Mucosa of gallbladder (tissue), 1 donor: ENCODE measurements around the gene EXD3. TPM values are rescaled to one million over a fixed set of nuclear protein-coding genes. Genes with fewer than 3 reads are reported as not detected.
"Not testable (repeated sequence)": the region's sequence is repeated elsewhere in the genome, so short reads cannot be mapped to it uniquely, and the experiment has no call there.

Source experiments
- DNase-seq: peaks from one replicate; pipeline ENCODE4 v3.0.0-alpha.2; 2020; ENCODE audit warnings: low spot score
- total RNA-seq: library from RNA; stranded (reverse); gene quantifications from one replicate; pipeline ENCODE4 v1.2.1, GENCODE V29; 2021
- donor health status: DM: no; HTN: no; CAD: no.

Gene EXD3
- total RNA-seq, 1 donor from 2014 or later: 47.6 TPM

GRCh38 chr9:137379761-137380161, 43.2 kb downstream of the EXD3 start:
- no peak for DNase-seq

GRCh38 chr9:137378688-137379410, 44.1 kb downstream of the EXD3 start:
- DNase-seq: not testable (repeated sequence)

- DNase-seq: no peak
Measured at GRCh38 chr9:137376386-137376785, 46.6 kb downstream of the EXD3 start.

- no peak for DNase-seq
Measured at GRCh38 chr9:137375321-137376058, 47.5 kb downstream of the EXD3 start.

GRCh38 chr9:137374131-137374845, 48.7 kb downstream of the EXD3 start:
- no peak for DNase-seq

- no peak for DNase-seq
Measured at GRCh38 chr9:137373611-137373980, 49.4 kb downstream of the EXD3 start.

- no peak for DNase-seq
Measured at GRCh38 chr9:137372693-137373610, 50.0 kb downstream of the EXD3 start.

- DNase-seq: no peak
Measured at GRCh38 chr9:137371946-137372651, 50.9 kb downstream of the EXD3 start.

- DNase-seq: no peak
Measured at GRCh38 chr9:137371521-137371941, 51.4 kb downstream of the EXD3 start.

GRCh38 chr9:137370865-137371520, 52.0 kb downstream of the EXD3 start:
- DNase-seq: no peak

- no peak for DNase-seq
Measured at GRCh38 chr9:137369911-137370764, 52.8 kb downstream of the EXD3 start.

GRCh38 chr9:137369061-137369787, 53.7 kb downstream of the EXD3 start:
- DNase-seq: no peak

GRCh38 chr9:137368431-137369035, 54.4 kb downstream of the EXD3 start:
- DNase-seq: no peak

- no peak for DNase-seq
Measured at GRCh38 chr9:137367506-137368430, 55.2 kb downstream of the EXD3 start.

GRCh38 chr9:137366891-137367381, 56.0 kb downstream of the EXD3 start:
- DNase-seq: no peak

GRCh38 chr9:137366445-137366810, 56.5 kb downstream of the EXD3 start:
- DNase-seq: no peak
